Muscle of leg (tissue), 9 donors: ENCODE data around the gene SLC7A5. TPM values are rescaled to one million over a fixed set of nuclear protein-coding genes. Genes with fewer than 3 reads are reported as not detected.

ENCODE experiments used
- polyA plus RNA-seq, 8 donors: library from polyadenylated mRNA; unstranded; fragments of 120-200 nt; gene quantifications; one replicate each; pipeline versions ENCODE4 v1.2.1 to v1.2.3, GENCODE V29; 2013; ENCODE audit warnings: inconsistent platforms in 1 of 8, low replicate concordance in 1 of 8; ENCODE audit not compliant: insufficient read length in 8 of 8, insufficient read depth in 1 of 8
- total RNA-seq: library from RNA; stranded (reverse); fragments of 120-200 nt; gene quantifications from one replicate; pipeline ENCODE4 v1.2.4, GENCODE V29; 2013

The SLC7A5 gene
- total and polyA plus RNA-seq, 9 donors: 2.3 to 14.3 (median 11.0) TPM

Other genes with a start within 250 kb of the SLC7A5 start
- gene KLHDC4, start 103.5 kb downstream of the SLC7A5 start, total RNA-seq: 18.4 TPM
- gene KLHDC4, start 103.5 kb downstream of the SLC7A5 start, polyA plus RNA-seq: 10 to 100 TPM; 21.1 to 38.0 (median 26.2) TPM
- gene CA5A, start 67.0 kb upstream of the SLC7A5 start, total RNA-seq: not detected
- under 1 TPM in 6 of 8 donors, not detected in 2; 0.03 to 0.26 (median 0.06) TPM for gene CA5A, start 67.0 kb upstream of the SLC7A5 start, polyA plus RNA-seq
- 15.1 TPM for gene BANP, start 81.9 kb upstream of the SLC7A5 start, total RNA-seq
- gene BANP, start 81.9 kb upstream of the SLC7A5 start, polyA plus RNA-seq: 10 to 100 TPM; 11.2 to 18.9 (median 15.2) TPM